Activated CD8-positive, alpha-beta T cell treated with anti-CD3 and anti-CD28 coated beads for 36 hours (primary cell): ENCODE results near the gene CYFIP2. TPM values are rescaled to one million over a fixed set of nuclear protein-coding genes. Genes with fewer than 3 reads are reported as not detected.

Experiments
- ATAC-seq: fragments of 200-7000 bp; cut with Tn5 transposase; one replicate; pipeline ENCODE4 v1.10.0; 2021; ENCODE audit warnings: mild to moderate bottlenecking, moderate library complexity
- CTCF ChIA-PET: fragments of 350-600 bp; sonication (Branson Sonifier 250); formaldehyde crosslinking; loops from one replicate; lab custom pipeline; 2021; ENCODE audit warnings: antibody characterized with exemption; lab: Charles Lee
- POLR2A ChIA-PET: fragments of 350-600 bp; sonication (Branson Sonifier 250); formaldehyde crosslinking; loops from one replicate; lab custom pipeline; 2021; ENCODE audit warnings: antibody characterized with exemption; lab: Charles Lee
- DNase-seq: peaks from one replicate; pipeline ENCODE4 v3.0.0-alpha.2; 2020
- H3K27ac Mint-ChIP-seq: one replicate; pipeline ENCODE4 v1.8.0; 2021; ENCODE audit warnings: mild to moderate bottlenecking, mixed read lengths
- H3K27me3 Mint-ChIP-seq: one replicate; pipeline ENCODE4 v1.8.0; 2021; ENCODE audit warnings: mixed read lengths
- H3K36me3 Mint-ChIP-seq: one replicate; pipeline ENCODE4 v1.8.0; 2021; ENCODE audit warnings: low read depth, mixed read lengths
- H3K4me1 Mint-ChIP-seq: one replicate; pipeline ENCODE4 v1.8.0; 2021; ENCODE audit warnings: low read depth, mixed read lengths
- H3K4me3 Mint-ChIP-seq: one replicate; pipeline ENCODE4 v1.8.0; 2021; ENCODE audit warnings: mild to moderate bottlenecking, moderate library complexity, mixed read lengths
- H3K9me3 Mint-ChIP-seq: one replicate; pipeline ENCODE4 v1.8.0; 2021; ENCODE audit warnings: mixed read lengths
- CTCF ChIP-seq: fragments of 200-600 bp; IDR thresholded peaks from one replicate; pipeline ENCODE4 v1.8.0; 2022; ENCODE audit warnings: antibody characterized with exemption, mild to moderate bottlenecking
- intact Hi-C: fragments of 100-400 bp; cut with micrococcal nuclease; formaldehyde crosslinking; loops from one replicate; pipeline ENCODE4 v1.10.0; 2022
- total RNA-seq, 2 experiments: library from RNA; stranded (reverse); gene quantifications; one replicate each; pipeline ENCODE4 v1.2.3, GENCODE V29; 2021

Gene CYFIP2
- total RNA-seq, 2 experiments from 2014 or later: 350 to 351 TPM

GRCh38 chr5:157382996-157383800, 117.3 kb downstream of the CYFIP2 start:
- ChIA-PET CTCF (no interaction called here), POLR2A (no interaction called here)
- Mint-ChIP-seq H3K9me3 (no peaks in the 10 kb centered on the region), H3K36me3 (peaks cover 59% of the 10 kb centered on the region), H3K27me3 (no peaks in the 10 kb centered on the region), H3K4me3 (no peak overlapping the region), H3K27ac (no peak overlapping the region), H3K4me1 (peaks cover 7% of the 10 kb centered on the region)
- ATAC-seq (no peak), DNase-seq (no peak)
- no peak for TF ChIP-seq CTCF
- intact Hi-C loops: no loop called here

GRCh38 chr5:157384971-157385709, 119.2 kb downstream of the CYFIP2 start:
- Mint-ChIP-seq H3K4me3 (no peak overlapping the region), H3K4me1 (peaks cover 16% of the 10 kb centered on the region), H3K27ac (peak overlapping the region; percentile 66), H3K9me3 (no peaks in the 10 kb centered on the region), H3K36me3 (peaks cover 66% of the 10 kb centered on the region), H3K27me3 (no peaks in the 10 kb centered on the region)
- CTCF ChIA-PET: interaction anchor here (0.7 to 1.5 kb wide), 3 partner anchors 9 to 247 kb away, joined by 3 read pairs; no protein-coding TSS in a partner anchor
- DNase-seq (no peak), ATAC-seq (no peak)
- no peak for TF ChIP-seq CTCF
- intact Hi-C loops: no loop called here
- POLR2A ChIA-PET: interaction anchor here (0.7 to 1.7 kb wide), 2 partner anchors 12 to 246 kb away, joined by 3 read pairs; no protein-coding TSS in a partner anchor

GRCh38 chr5:157387041-157387563, 121.2 kb downstream of the CYFIP2 start:
- Mint-ChIP-seq H3K4me1 (peaks cover 24% of the 10 kb centered on the region), H3K27me3 (no peaks in the 10 kb centered on the region), H3K9me3 (no peaks in the 10 kb centered on the region), H3K4me3 (no peak overlapping the region), H3K27ac (no peak overlapping the region), H3K36me3 (peaks cover 72% of the 10 kb centered on the region)
- no peak for TF ChIP-seq CTCF
- ATAC-seq (no peak), DNase-seq (no peak)
- CTCF ChIA-PET: interaction anchor here (1.1 to 2.0 kb wide), 3 partner anchors 10 to 85 kb away, joined by 3 to 6 read pairs (median 3); no protein-coding TSS in a partner anchor
- intact Hi-C loops: no loop called here
- POLR2A ChIA-PET: no interaction called here

- H3K27ac Mint-ChIP-seq: peak overlapping the region; percentile 63
- intact Hi-C loops: no loop called here
Observed at GRCh38 chr5:157387683-157388093, 121.8 kb downstream of the CYFIP2 start.

More at GRCh38 chr5:157387683-157388093, 121.8 kb downstream of the CYFIP2 start:
- TF ChIP-seq CTCF: no peak
- H3K27me3 Mint-ChIP-seq: no peaks in the 10 kb centered on the region
- ATAC-seq: no peak
- CTCF ChIA-PET: interaction anchor here (1.1 to 2.0 kb wide), 4 partner anchors 9 to 355 kb away, joined by 3 to 6 read pairs (median 3); partner anchors contain the start of gene LSM11
- no peak overlapping the region for H3K4me3 Mint-ChIP-seq
- no peaks in the 10 kb centered on the region for H3K9me3 Mint-ChIP-seq
- peaks cover 72% of the 10 kb centered on the region for H3K36me3 Mint-ChIP-seq
- POLR2A ChIA-PET: no interaction called here
- no peak for DNase-seq
- peaks cover 24% of the 10 kb centered on the region for H3K4me1 Mint-ChIP-seq
